Measurements from ENCODE around the gene SAXO2. TPM values are rescaled to one million over a fixed set of nuclear protein-coding genes. Genes with fewer than 3 reads are reported as not detected.

SAXO2 gene
- total and polyA plus RNA-seq, 2 of the 8 experiments (the other 6 are each of a cell fraction or from before 2014, with no cell fraction given): 3.1 TPM

- ChIA-PET POLR2A (ENCODE audit: partially characterized antibody) (no interaction called here), CTCF (ENCODE audit: partially characterized antibody) (no interaction called here)
- H3K27ac ChIP-seq (ENCODE audit: low read depth, low read length): no peak overlapping the region
- H3K27me3 ChIP-seq (replicated peaks in 1 of 4; ENCODE audit: control insufficient read depth in 3 of 4, extremely low read depth in 1 of 4, insufficient read depth in 3 of 4, low read length in 3 of 4): no peaks in the 10 kb centered on the region
- H3K56ac ChIP-seq (replicated peaks; ENCODE audit: insufficient read length, low read depth, low read length): no peak overlapping the region
- H4K5ac ChIP-seq (ENCODE audit: insufficient read length, low read depth, low read length): no peak overlapping the region
- WGBS, 2 experiments (ENCODE audit: extremely low coverage in 1 of 2, insufficient coverage in 1 of 2, insufficient read length in 1 of 2, insufficient replicate concordance in 2 of 2, low coverage in 1 of 2, low lambda C conversion rate in 2 of 2, missing lambda C conversion rate in 1 of 2): 89% methylated on average over 1 of the region's 1 CpG; no CpG with 5 or more reads in 1 of the 2 experiments
- H4K91ac ChIP-seq (replicated peaks; ENCODE audit: insufficient read length, low read length): no peak overlapping the region
- H3K9me3 ChIP-seq (ENCODE audit: insufficient read depth in 2 of 2, low read depth in 1 of 2, low read length in 1 of 2): no peaks in the 10 kb centered on the region
- no peak overlapping the region for H3K23ac ChIP-seq (ENCODE audit: insufficient read length)
- no peaks in the 10 kb centered on the region for H3K4me1 ChIP-seq (replicated peaks in 1 of 4; ENCODE audit: control insufficient read depth in 3 of 4, insufficient read depth in 4 of 4, low read length in 3 of 4)
- no peak overlapping the region for H3K4ac ChIP-seq (replicated peaks; ENCODE audit: insufficient read length, low read depth, low read length)
- no peaks in the 10 kb centered on the region for H3K79me2 ChIP-seq (ENCODE audit: control insufficient read depth in 1 of 2, insufficient read depth in 2 of 2, low read length in 2 of 2)
- no peak overlapping the region for H3K18ac ChIP-seq (ENCODE audit: extremely low read depth, low read length)
- no peak overlapping the region for H2BK5ac ChIP-seq (ENCODE audit: low read depth, low read length)
- FAIRE-seq (no peak), DNase-seq (ENCODE audit: low read depth in 1 of 2, low spot score in 2 of 2) (no peak)
- no peak overlapping the region for H3K14ac ChIP-seq (ENCODE audit: insufficient read length)
- no peaks in the 10 kb centered on the region for H3K23me2 ChIP-seq (ENCODE audit: low read depth, low read length)
- H3K36me3 ChIP-seq (ENCODE audit: control insufficient read depth in 2 of 4, insufficient read depth in 4 of 4, low read length in 3 of 4): peaks cover 0 to 12% (median 4%) of the 10 kb centered on the region in 4 experiments; a peak in 5 of 8 replicates
- H3K4me2 ChIP-seq (ENCODE audit: insufficient read depth in 1 of 2, low read depth in 2 of 2, low read length in 2 of 2): no peak overlapping the region
- H2BK12ac ChIP-seq (ENCODE audit: low read depth, low read length): no peak overlapping the region
- H2BK120ac ChIP-seq (replicated peaks; ENCODE audit: low read depth, low read length): no peak overlapping the region
- H4K8ac ChIP-seq (ENCODE audit: extremely low read depth, insufficient read depth, low read length): no peak overlapping the region
- H3K79me1 ChIP-seq (ENCODE audit: low read depth, low read length): no peaks in the 10 kb centered on the region
- H4K20me1 ChIP-seq (replicated peaks in 1 of 2; ENCODE audit: control insufficient read depth in 1 of 2, insufficient read depth in 2 of 2, low read length in 2 of 2): no peaks in the 10 kb centered on the region
- no peak overlapping the region for H2AK5ac ChIP-seq (ENCODE audit: low read depth, low read length)
- H3K4me3 ChIP-seq (ENCODE audit: extremely low read depth in 1 of 4, insufficient read depth in 2 of 4, low read depth in 3 of 4, low read length in 4 of 4): no peak overlapping the region
- H3K9ac ChIP-seq (replicated peaks in 1 of 4; ENCODE audit: extremely low read depth in 1 of 4, low read depth in 3 of 4, low read length in 3 of 4): no peak overlapping the region
- TF ChIP-seq CTCF (IDR thresholded peaks at IDR 0.05; ENCODE audit: control extremely low read depth in 1 of 3, insufficient read depth in 1 of 3, low read depth in 1 of 3, low read length in 3 of 3) (no peak), CBX8 (IDR thresholded peaks at IDR 0.05; ENCODE audit: borderline replicate concordance, low read depth, low read length) (no peak), NRF1 (IDR thresholded peaks at IDR 0.05; ENCODE audit: low read depth, low read length) (no peak)
- H2BK20ac ChIP-seq (ENCODE audit: low read length): no peak overlapping the region
- no peak overlapping the region for H2BK15ac ChIP-seq (ENCODE audit: low read length)
- no peak overlapping the region for H2AFZ ChIP-seq (ENCODE audit: low read length)
Observed at GRCh38 chr15:82228750-82229149, 33.9 kb upstream of the SAXO2 start.
